ENCODE measurements around the gene GRHL3. TPM values are rescaled to one million over a fixed set of nuclear protein-coding genes. Genes with fewer than 3 reads are reported as not detected.

Gene GRHL3
- total RNA-seq, 2 experiments from 2014 or later = 0.85 TPM; not detected in 1

DNA sequence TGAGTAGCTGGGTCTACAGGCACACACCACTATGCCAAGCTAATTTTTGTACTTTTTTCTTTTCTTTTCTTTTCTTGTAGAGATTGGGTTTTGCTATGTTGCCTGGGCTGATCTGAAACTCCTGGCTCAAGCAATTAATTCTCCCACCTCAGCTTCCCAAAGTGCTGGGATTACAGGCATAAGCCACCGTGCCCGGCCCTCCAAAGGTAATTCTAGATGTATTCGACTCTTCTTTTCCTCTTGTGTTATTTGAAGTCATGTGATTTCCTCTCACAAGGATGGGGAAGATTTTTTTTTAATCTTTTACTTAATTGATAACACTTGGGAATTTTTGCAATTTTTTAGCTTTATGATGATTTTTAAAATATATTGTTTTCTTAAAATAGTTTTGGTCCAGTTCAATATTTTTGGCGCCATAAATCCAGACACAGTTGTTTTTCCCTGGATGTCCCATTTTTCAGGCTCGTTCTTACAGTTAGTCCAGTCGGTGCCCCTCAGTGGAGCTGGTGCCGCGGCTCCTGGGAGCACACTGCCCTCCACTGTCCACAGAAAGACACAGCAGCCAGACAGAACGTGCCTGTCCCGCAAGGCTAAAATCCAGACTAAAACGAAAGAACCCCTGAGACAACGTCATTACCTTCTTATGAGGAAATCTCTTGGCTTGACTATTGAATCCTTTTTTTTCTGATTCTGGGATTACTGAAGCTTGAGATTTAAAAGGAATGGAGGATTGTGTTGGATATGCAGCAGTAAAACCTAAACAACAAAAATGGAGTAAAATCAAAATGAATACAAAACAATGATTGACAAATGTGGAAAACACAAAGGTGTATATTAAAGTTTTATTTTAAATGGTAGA is 72.0 kb downstream of the GRHL3 start:
- peak; percentile 83 for DNase-seq
- Mint-ChIP-seq H3K4me1 (peaks cover 36% of the 10 kb centered on the region), H3K9me3 (ENCODE audit: low read depth) (no peaks in the 10 kb centered on the region), H3K4me3 (peak overlapping the region; percentile 65), H3K27ac (peak overlapping the region; percentile 95), H3K36me3 (peaks cover 2% of the 10 kb centered on the region), H3K27me3 (no peaks in the 10 kb centered on the region)
- CTCF ChIA-PET = interaction anchor here (0.6 to 6.3 kb wide), 60 partner anchors 9 to 444 kb away, joined by 3 to 509 read pairs (median 4); partner anchors contain the start of genes IFNLR1, NIPAL3 and STPG1
- ATAC-seq = peak; percentile 86

DNA sequence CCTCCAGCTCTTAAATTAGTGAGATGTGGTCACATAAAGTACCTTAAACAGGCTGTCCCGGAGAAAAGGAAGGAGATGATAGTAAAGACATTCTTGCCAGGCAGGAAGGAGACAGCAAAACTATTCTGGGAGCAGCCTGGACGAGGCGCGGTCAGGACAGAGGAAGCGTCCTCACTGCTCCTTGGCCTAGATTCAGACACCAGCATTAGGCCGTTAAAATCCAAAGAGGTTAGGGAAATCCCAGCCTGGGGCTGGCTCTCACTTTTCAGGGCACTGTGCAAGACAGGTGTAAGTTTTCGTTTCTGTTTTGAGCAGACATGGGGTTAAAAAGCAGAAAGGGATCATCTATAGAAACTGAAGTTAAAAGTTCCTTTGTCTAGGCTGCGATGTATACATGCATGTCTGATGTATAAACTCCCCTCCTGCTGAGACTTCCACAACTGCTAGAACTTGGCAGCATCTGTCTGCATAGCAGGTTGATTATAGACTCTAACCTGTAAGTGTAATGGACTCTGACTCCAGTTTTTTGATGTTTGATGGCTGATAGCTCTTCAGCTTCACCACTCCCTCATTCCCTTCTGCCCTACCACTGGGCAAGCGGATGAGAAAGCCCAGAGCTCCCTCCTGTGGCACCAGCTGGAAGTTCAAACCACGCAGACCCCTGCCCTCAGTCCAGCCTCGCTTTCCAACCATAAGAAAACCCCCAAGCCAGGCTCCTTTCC is 72.9 kb downstream of the GRHL3 start:
- CTCF ChIA-PET = interaction anchor here (0.6 to 6.3 kb wide), 59 partner anchors 10 to 443 kb away, joined by 3 to 509 read pairs (median 5); partner anchors contain the start of genes IFNLR1, NIPAL3 and STPG1
- peak; percentile 80 for DNase-seq
- ATAC-seq = peak; percentile 73
- Mint-ChIP-seq H3K27me3 (no peaks in the 10 kb centered on the region), H3K36me3 (peaks cover 2% of the 10 kb centered on the region), H3K4me1 (peaks cover 27% of the 10 kb centered on the region), H3K4me3 (peak overlapping the region; percentile 65), H3K9me3 (ENCODE audit: low read depth) (no peaks in the 10 kb centered on the region), H3K27ac (peak overlapping the region; percentile 95)

DNA sequence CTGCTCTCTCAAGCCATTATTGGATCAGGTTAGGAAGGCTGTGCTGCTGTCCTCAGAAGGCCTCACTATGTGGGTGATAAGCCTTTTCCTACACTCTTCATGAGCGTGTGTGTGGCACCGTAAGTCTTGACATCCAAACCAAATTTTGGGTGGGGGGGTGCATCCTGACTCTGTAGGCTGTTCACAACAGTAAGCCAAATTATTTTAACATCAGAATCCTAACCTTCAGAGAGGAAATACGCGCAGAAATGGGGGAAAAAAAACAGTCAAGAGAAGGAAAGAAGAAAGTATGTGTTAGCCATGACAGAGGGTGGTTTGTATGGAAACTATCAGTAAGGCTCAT is 73.4 kb downstream of the GRHL3 start:
- Mint-ChIP-seq H3K4me1 (peaks cover 27% of the 10 kb centered on the region), H3K9me3 (ENCODE audit: low read depth) (no peaks in the 10 kb centered on the region), H3K27me3 (no peaks in the 10 kb centered on the region), H3K27ac (no peak overlapping the region), H3K4me3 (peak overlapping the region; percentile 65), H3K36me3 (peaks cover 2% of the 10 kb centered on the region)
- DNase-seq (no peak), ATAC-seq (no peak)
- CTCF ChIA-PET = interaction anchor here (1.0 to 6.3 kb wide), 29 partner anchors 10 to 438 kb away, joined by 3 to 509 read pairs (median 12); partner anchors contain the start of genes IFNLR1, NIPAL3 and STPG1

DNA sequence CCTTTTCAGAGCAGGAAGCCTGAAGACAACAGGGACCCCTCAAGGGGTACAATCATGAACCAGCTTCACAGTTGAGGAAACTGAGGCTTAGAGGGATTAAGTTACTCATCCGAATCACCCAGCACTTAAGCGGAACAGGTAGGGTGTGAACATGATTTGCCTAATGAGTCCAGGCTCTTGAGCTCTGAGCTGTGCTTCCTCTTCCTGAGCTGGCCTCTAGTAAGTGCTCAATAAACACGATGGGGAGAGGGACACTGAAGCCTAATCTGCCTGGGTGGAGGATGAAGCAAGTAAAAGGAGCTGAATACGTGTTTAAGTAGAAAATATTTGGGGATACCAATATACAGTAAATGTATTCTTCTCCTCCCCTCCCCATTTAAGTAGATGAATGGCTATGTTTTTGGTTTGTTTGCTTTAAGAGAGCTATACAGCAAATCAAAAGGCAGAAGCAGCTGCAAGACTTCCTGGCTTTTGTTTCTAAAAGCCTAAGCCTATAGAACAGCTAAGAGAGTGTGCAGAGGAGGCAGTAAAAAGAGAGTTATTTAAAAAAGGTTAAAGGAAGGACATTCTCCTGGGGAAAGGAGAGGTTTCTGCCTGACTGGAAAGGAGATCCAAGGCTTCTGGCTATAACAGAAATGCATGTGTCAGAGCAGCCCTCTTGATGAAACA is 74.0 kb downstream of the GRHL3 start:
- DNase-seq = no peak

DNA sequence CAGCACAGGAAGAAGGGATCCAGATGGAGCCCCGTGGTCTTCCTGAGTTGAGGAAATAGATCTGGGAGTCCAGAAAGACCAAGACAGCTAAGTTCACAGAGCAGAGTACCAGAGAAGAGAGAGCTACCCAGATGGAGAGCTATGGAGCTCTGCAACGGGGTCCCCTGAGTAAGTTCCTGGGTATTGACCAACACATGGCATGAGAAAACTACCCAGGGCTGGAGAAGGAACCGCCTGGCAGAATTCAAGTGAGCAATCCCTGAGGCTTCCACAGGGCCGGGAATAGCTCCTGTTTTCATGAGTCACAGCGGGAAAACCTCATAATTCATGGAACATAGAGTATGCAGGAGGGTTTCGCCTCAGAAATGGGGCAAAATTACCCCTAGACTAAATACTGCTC is 74.7 kb downstream of the GRHL3 start:
- H3K9me3 Mint-ChIP-seq (ENCODE audit: low read depth) = no peaks in the 10 kb centered on the region
- H3K4me1 Mint-ChIP-seq = peaks cover 27% of the 10 kb centered on the region
- H3K27ac Mint-ChIP-seq = no peak overlapping the region
- ATAC-seq (no peak), DNase-seq (peak; percentile 23)
- CTCF ChIA-PET = interaction anchor here (0.5 to 6.3 kb wide), 17 partner anchors 9 to 246 kb away, joined by 3 to 509 read pairs (median 10); partner anchors contain the start of genes IFNLR1, NIPAL3 and STPG1
- H3K4me3 Mint-ChIP-seq = no peak overlapping the region
- peaks cover 2% of the 10 kb centered on the region for H3K36me3 Mint-ChIP-seq
- H3K27me3 Mint-ChIP-seq = no peaks in the 10 kb centered on the region

More for the DNA sequence above, 74.0 kb downstream of the GRHL3 start:
- H3K27me3 Mint-ChIP-seq = no peaks in the 10 kb centered on the region
- peaks cover 27% of the 10 kb centered on the region for H3K4me1 Mint-ChIP-seq
- H3K9me3 Mint-ChIP-seq (ENCODE audit: low read depth) = no peaks in the 10 kb centered on the region
- no peak overlapping the region for H3K4me3 Mint-ChIP-seq
- H3K27ac Mint-ChIP-seq = no peak overlapping the region
- CTCF ChIA-PET = interaction anchor here (0.5 to 6.3 kb wide), 29 partner anchors 8 to 438 kb away, joined by 3 to 509 read pairs (median 11); partner anchors contain the start of genes IFNLR1, NIPAL3 and STPG1
- ATAC-seq = no peak
- peaks cover 2% of the 10 kb centered on the region for H3K36me3 Mint-ChIP-seq

DNA sequence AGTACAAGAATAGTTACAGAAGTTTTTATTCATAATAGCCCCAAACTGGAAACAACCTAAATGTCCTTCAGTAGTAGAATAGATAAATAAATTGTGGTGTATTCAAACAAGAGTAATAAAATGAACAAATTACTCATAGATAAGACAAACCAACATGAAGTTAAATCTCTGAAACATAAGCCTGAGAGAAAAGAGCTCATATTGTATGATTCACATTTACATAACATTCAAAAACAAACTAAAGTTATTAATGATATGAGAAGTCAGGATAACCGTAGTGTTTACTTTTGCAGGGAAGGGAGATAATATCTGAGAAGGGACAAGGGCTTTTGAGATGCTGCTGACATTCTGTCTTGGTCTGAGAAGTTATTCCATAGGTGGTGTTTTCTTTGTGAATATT is 80.9 kb downstream of the GRHL3 start:
- DNase-seq (no peak), ATAC-seq (no peak)
- no peak overlapping the region for H3K27ac Mint-ChIP-seq
- peaks cover 4% of the 10 kb centered on the region for H3K36me3 Mint-ChIP-seq
- H3K4me1 Mint-ChIP-seq = no peaks in the 10 kb centered on the region
- H3K9me3 Mint-ChIP-seq (ENCODE audit: low read depth) = no peaks in the 10 kb centered on the region
- H3K27me3 Mint-ChIP-seq = no peaks in the 10 kb centered on the region
- CTCF ChIA-PET = interaction anchor here (0.5 to 6.5 kb wide), 7 partner anchors 9 to 296 kb away, joined by 3 to 31 read pairs (median 9); partner anchors contain the start of gene NIPAL3
- no peak overlapping the region for H3K4me3 Mint-ChIP-seq

DNA sequence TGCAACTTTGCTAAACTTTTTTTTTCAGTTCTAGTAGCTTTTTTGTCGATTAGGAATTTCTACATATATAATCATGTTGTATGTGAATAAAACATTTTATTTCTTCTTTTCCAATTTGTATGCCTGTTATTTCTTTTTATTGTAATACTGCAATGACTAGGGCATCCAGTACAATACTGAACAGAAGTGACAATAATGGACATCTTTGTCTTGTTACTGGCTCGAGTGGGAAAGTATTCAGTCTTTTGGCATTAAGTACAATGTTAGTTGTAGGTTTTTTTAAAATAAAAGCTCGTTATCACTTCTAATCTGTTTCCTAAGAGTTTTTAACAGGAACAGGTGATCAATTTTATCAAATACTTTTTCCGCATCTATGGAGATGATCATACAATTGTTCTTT is 84.6 kb downstream of the GRHL3 start:
- DNase-seq = no peak
- H3K36me3 Mint-ChIP-seq = peaks cover 11% of the 10 kb centered on the region
- CTCF ChIA-PET = interaction anchor here (0.7 to 6.5 kb wide), 8 partner anchors 11 to 205 kb away, joined by 3 to 31 read pairs (median 4); partner anchors contain the start of gene NIPAL3
- no peaks in the 10 kb centered on the region for H3K9me3 Mint-ChIP-seq (ENCODE audit: low read depth)
- no peaks in the 10 kb centered on the region for H3K27me3 Mint-ChIP-seq
- no peaks in the 10 kb centered on the region for H3K4me1 Mint-ChIP-seq
- H3K27ac Mint-ChIP-seq = no peak overlapping the region
- no peak overlapping the region for H3K4me3 Mint-ChIP-seq
- ATAC-seq = no peak

Other genes with a start within 250 kb of the GRHL3 start
- not detected for gene MYOM3, start 207.2 kb upstream of the GRHL3 start, total RNA-seq
- gene IL22RA1, start 176.2 kb upstream of the GRHL3 start, total RNA-seq = under 1 TPM in 1 of 2 experiments, not detected in 1; 0.15 TPM
- 1 to 10 TPM; 6.8 to 6.9 TPM for gene IFNLR1, start 132.1 kb upstream of the GRHL3 start, total RNA-seq
- 1 to 10 TPM; 5.6 to 9.2 TPM for gene STPG1, start 94.4 kb downstream of the GRHL3 start, total RNA-seq
- gene NIPAL3, start 96.4 kb downstream of the GRHL3 start, total RNA-seq = 10 to 100 TPM; 35.4 to 44.2 TPM
- 10 to 100 TPM; 23.9 to 30.6 TPM for gene RCAN3, start 183.5 kb downstream of the GRHL3 start, total RNA-seq
- not detected for gene NCMAP, start 236.7 kb downstream of the GRHL3 start, total RNA-seq